HFF-Myc (cell line): Measurements from ENCODE around the gene EYA2.

Experiments used
- DNase-seq: peaks from one replicate; pipeline ENCODE4 v3.0.0-alpha.2; 2011; ENCODE audit warnings: low read depth; ENCODE audit errors: extremely low read depth
- H3K4me3 ChIP-seq: replicated peaks from 2 replicates; pipeline ENCODE4 v1.5.1; 2011; ENCODE audit warnings: low read depth, mild to moderate bottlenecking, control low read depth, low read length
- CTCF ChIP-seq: IDR thresholded peaks from 2 replicates; pipeline ENCODE4 v1.5.1; 2012; ENCODE audit warnings: mild to moderate bottlenecking, low read depth, low read length, control low read depth; ENCODE audit errors: missing control alignments

Gene EYA2

DNA sequence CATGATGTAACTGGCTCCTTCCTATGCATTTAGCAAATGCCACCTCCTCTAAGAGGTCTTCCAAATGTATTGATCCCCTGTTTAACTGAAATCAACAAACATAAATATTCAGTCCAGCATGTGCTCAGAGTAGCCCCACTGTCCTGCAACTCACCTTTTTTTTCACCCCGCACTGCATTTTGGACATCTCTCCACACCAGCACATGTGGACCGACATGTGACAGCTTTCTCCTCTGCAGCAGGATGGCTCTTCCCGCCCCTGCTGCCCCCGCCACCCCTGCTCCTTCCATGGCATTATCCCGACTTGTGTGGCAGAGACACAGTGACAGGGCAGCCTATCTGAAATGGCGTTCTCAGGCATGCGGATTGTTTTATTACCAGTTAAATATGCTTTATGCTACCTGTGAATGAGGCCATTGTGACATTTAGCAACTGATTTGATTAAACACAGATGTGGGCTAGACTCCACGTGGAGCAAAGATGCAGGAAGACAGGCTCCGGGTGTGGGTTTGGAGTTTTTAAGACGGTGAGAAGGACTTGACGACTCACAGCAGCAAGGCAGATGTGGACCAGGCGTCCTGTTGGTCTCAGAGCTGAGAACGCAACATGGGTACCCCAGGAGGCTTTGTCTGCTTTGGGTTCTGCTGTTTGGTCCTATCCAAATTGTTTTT, 161.2 kb downstream of the EYA2 start:
- no peak overlapping the region for H3K4me3 ChIP-seq
- no peak for TF ChIP-seq CTCF
- DNase-seq: peak; percentile 92

DNA sequence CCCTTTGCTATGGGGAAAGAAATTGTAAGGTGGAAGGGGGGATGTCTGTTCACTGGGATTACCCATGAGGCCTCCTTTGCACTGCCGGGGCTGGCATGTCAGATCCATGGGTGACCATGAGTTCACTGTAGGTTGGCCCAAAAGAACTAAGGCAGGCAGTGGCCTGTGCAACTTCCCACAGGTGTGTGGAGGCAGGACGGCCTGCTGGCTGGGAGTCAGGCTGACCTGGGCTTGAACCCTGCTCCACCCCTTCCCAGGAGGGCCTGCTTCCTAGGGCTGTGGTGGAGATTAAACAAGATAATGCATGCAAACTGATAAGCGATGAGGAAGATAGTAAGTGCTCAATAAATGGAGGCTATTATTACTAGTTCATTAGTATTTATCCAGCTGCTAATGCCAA, 163.0 kb downstream of the EYA2 start:
- H3K4me3 ChIP-seq: no peak overlapping the region
- DNase-seq: no peak
- no peak for TF ChIP-seq CTCF

DNA sequence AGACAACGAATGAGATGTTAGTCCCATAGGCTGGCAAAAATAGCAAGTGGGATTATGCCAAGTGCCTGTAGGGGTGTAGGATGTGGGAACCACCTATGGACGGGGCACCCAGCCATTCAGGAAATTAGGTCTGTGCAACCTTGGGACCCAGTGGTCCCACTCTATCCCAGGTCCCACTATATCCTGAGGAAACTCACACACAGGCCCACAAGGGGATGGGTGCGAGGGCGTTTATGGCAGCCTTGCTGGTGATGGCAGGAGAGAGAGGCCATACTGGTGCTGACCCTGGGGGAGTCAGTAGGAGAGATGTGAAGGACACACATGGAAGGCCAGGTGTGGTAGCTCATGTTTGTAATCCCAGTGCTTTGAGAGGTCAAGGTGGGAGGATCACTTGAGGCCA, 163.6 kb downstream of the EYA2 start:
- no peak for TF ChIP-seq CTCF
- DNase-seq: no peak
- H3K4me3 ChIP-seq: no peak overlapping the region

- no peak for DNase-seq
- H3K4me3 ChIP-seq: no peak overlapping the region
- TF ChIP-seq CTCF: no peak
Measured at GRCh38 chr20:47059536-47059935, 164.9 kb downstream of the EYA2 start.

GRCh38 chr20:47061549-47061948, 166.9 kb downstream of the EYA2 start:
- no peak for DNase-seq
- H3K4me3 ChIP-seq: no peak overlapping the region
- TF ChIP-seq CTCF: no peak

GRCh38 chr20:47062226-47062890, 167.7 kb downstream of the EYA2 start:
- no peak for TF ChIP-seq CTCF
- DNase-seq: no peak
- no peak overlapping the region for H3K4me3 ChIP-seq
